Measurements from ENCODE around the gene IRF5.

- no peak for TF ChIP-seq CTCF (IDR thresholded peaks at IDR 0.05)
- no peak for TF ChIP-seq POLR2AphosphoS5 (IDR thresholded peaks at IDR 0.05; ENCODE audit: low read depth, low read length)
- TF ChIP-seq SIN3A (IDR thresholded peaks at IDR 0.05; ENCODE audit: borderline replicate concordance, insufficient read depth, low read depth, low read length): no peak
- no peak for TF ChIP-seq REST (IDR thresholded peaks at IDR 0.05; ENCODE audit: insufficient read depth in 1 of 2, low read depth in 2 of 2, low read length in 1 of 2)
- no peak for TF ChIP-seq TCF7L2 (IDR thresholded peaks at IDR 0.05; ENCODE audit: low read depth, low read length)
Measured at GRCh38 chr7:128989961-128990360, 52.2 kb downstream of the IRF5 start.
